HUES6 (cell line): Measurements from ENCODE around the gene COL6A3.

ENCODE experiments used
- H3K27ac ChIP-seq: 2 replicates; pipeline ENCODE4 v1.7.0; 2013; ENCODE audit warnings: low read depth, mild to moderate bottlenecking, low read length, inconsistent platforms
- H3K27me3 ChIP-seq: 2 replicates; pipeline ENCODE4 v1.6.1; 2013; ENCODE audit warnings: low read length; ENCODE audit not compliant: control insufficient read depth, insufficient read depth
- H3K36me3 ChIP-seq: 2 replicates; pipeline ENCODE4 v1.6.1; 2013; ENCODE audit warnings: low read length; ENCODE audit not compliant: control insufficient read depth, insufficient read depth
- H3K4me1 ChIP-seq: 2 replicates; pipeline ENCODE4 v1.6.1; 2013; ENCODE audit warnings: low read length; ENCODE audit not compliant: control insufficient read depth, insufficient read depth
- H3K4me3 ChIP-seq: 2 replicates; pipeline ENCODE4 v1.5.1; 2013; ENCODE audit warnings: low read depth, low read length
- H3K9ac ChIP-seq: one replicate; pipeline ENCODE4 v1.6.1; 2013; ENCODE audit warnings: mild to moderate bottlenecking, low read length
- H3K9me3 ChIP-seq: 2 replicates; pipeline ENCODE4 v1.6.1; 2013; ENCODE audit warnings: low read depth, low read length; ENCODE audit not compliant: control insufficient read depth, insufficient read depth

Gene COL6A3

DNA sequence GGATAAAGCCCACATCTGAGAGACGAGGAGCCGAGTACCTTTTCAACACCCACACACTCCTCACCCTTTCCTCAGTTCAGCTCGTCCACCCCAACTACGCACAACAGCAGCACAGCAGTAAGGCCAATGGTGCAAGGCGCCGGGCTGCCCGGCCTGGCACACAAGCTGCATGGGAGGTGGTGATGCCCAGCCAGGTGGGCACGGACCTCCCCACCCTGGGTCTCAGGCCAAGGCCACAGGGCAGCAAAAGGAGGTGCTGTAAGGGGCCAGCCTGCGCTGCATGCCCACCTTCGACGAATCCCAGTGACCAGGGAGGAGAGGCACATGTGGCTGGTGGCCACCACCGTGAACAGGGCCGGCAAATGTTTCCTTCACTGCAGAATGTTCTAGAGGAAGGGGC is 36.6 kb upstream of the COL6A3 start:
- Histone ChIP-seq H3K4me1 (peaks cover 18% of the 10 kb centered on the region), H3K27ac (no peak overlapping the region), H3K27me3 (0 out of 2 replicates have a peak, but pooled peaks cover 4% of the 10 kb centered on the region)

DNA sequence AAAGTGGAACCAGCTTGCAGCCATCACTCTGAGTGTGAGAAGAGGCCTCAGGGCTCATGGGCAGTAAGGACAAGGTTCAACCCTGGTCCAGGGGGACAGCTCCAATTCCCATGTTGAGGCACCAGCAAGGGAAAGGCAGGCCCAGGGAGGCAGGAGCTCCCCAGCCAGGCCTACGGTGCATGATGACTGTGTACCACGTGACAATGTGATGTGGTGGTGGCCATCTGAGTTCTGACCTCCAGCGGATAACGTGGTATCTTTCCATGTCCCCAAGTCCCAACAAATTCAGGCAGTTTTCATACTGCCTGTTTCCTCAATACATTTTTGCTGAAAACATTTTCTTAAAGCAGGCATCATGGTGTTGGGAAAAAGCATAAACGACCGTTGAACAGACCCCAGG is 36.1 kb upstream of the COL6A3 start:
- no peak overlapping the region for H3K9ac ChIP-seq
- H3K4me3 ChIP-seq = no peak overlapping the region
- 0 out of 2 replicates have a peak, but pooled peaks cover 4% of the 10 kb centered on the region for H3K27me3 ChIP-seq
- no peak overlapping the region for H3K27ac ChIP-seq
- H3K4me1 ChIP-seq = peaks cover 18% of the 10 kb centered on the region
- no peaks in the 10 kb centered on the region for H3K36me3 ChIP-seq
- no peaks in the 10 kb centered on the region; the same call in 1 of the 2 replicates for H3K9me3 ChIP-seq

More for the DNA sequence above, 36.6 kb upstream of the COL6A3 start:
- H3K9ac ChIP-seq = no peak overlapping the region
- no peaks in the 10 kb centered on the region; the same call in 1 of the 2 replicates for H3K9me3 ChIP-seq
- no peaks in the 10 kb centered on the region for H3K36me3 ChIP-seq
- no peak overlapping the region for H3K4me3 ChIP-seq

DNA sequence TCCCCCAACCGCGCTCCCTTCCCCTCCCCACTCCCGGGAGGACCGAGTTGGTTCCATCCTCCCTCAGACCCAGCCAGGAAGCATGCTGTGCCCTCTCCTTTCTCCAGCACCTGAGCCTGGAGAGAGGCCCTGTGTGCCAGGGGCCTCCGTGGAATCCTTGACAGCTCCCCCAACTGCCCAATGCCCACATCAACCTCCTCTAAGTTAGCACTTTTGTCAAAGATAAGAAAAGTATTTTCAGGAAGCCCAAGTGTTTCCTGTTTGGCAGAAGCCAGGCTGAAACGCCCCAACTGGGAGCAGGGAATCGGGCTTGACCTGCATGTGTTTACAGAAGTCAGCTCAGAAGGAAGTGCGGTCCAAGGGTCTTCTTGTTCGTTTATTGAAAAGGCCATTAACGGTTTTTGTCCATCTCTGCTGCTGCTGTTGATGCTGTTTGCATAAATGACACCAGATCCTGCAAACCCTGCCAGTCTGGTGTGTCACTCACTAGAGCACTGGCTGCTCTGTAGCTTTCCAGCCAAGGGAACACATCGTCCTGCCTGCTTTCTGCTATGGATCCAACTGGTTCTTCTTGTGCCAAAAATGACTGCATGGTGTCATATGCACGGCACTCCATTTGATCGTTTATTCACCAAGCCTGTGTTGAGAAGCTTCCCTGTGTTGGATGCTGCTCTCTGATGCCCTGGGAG is 35.4 kb upstream of the COL6A3 start:
- Histone ChIP-seq H3K27ac (no peak overlapping the region), H3K4me1 (peaks cover 18% of the 10 kb centered on the region), H3K9ac (no peak overlapping the region)

DNA sequence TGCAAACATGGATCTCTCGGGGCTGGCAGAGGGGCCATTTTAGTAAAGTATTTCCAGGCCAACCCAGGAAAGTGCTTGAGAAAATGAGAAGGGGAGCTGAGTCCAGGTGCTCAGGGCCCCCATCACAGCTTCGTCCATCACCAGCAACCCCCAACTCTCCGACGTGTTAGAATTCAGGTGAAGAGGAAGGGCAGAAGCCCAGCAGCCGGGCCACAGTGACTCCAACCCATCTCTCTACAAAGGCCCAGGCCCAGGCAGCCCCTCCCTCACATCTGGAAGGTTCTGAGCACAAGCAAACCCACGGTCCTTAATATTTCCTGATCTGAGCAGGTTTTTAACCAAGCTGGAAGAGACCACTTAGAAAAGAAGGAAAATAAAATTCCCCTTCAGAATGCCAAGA is 34.7 kb upstream of the COL6A3 start:
- no peak overlapping the region for H3K9ac ChIP-seq
- 0 out of 2 replicates have a peak, but pooled peaks cover 4% of the 10 kb centered on the region for H3K27me3 ChIP-seq
- H3K9me3 ChIP-seq = no peaks in the 10 kb centered on the region
- no peaks in the 10 kb centered on the region for H3K36me3 ChIP-seq
- H3K4me1 ChIP-seq = peaks cover 18% of the 10 kb centered on the region
- no peak overlapping the region for H3K4me3 ChIP-seq
- no peak overlapping the region for H3K27ac ChIP-seq

More for the DNA sequence above, 35.4 kb upstream of the COL6A3 start:
- Histone ChIP-seq H3K36me3 (no peaks in the 10 kb centered on the region), H3K9me3 (no peaks in the 10 kb centered on the region), H3K27me3 (0 out of 2 replicates have a peak, but pooled peaks cover 4% of the 10 kb centered on the region), H3K4me3 (no peak overlapping the region)

DNA sequence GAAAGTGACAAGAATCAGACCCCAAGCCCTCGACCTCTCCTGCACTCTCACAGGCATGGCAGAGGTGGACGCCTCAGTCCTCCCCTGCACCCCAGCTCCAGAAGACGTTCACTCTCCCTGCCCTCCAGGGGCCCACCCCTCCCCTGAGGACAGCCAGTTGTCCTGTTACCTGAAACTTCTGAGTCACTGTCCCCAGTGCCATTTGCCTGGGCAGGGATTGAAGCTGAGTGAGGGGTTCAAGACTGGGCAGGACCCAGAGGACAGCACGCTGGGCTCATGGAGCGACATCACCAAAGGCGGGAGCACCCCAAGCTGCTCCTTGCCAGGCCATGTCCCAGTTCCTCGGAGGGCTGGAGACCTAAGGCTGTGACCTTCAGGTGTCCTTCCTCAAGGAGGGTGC is 34.2 kb upstream of the COL6A3 start:
- no peak overlapping the region for H3K4me3 ChIP-seq
- no peaks in the 10 kb centered on the region for H3K36me3 ChIP-seq
- H3K27me3 ChIP-seq = 0 out of 2 replicates have a peak, but pooled peaks cover 4% of the 10 kb centered on the region
- H3K9ac ChIP-seq = no peak overlapping the region
- no peaks in the 10 kb centered on the region for H3K9me3 ChIP-seq
- H3K27ac ChIP-seq = no peak overlapping the region
- peaks cover 18% of the 10 kb centered on the region for H3K4me1 ChIP-seq

DNA sequence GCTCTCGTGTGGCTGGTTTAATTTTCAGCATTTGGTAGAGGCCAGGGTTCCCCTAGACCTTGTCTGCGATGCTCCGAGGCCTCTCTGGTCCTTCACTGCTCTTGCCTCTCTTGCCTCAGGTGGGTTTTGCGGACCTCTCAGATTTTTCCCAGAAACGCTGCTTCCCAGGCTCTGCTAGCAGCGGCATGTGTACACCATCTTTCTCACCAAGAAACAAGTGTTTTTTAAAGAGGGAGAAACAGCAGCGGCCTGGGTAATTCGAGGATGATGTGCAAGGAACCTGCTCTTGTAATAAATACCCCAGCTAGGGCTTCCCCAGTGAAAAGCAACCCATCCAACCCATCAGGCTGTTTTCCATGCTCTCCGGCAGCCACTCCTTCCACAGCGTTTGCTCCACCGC is 33.5 kb upstream of the COL6A3 start:
- no peak overlapping the region for H3K9ac ChIP-seq
- 0 out of 2 replicates have a peak, but pooled peaks cover 4% of the 10 kb centered on the region for H3K27me3 ChIP-seq
- H3K4me1 ChIP-seq = peaks cover 18% of the 10 kb centered on the region

DNA sequence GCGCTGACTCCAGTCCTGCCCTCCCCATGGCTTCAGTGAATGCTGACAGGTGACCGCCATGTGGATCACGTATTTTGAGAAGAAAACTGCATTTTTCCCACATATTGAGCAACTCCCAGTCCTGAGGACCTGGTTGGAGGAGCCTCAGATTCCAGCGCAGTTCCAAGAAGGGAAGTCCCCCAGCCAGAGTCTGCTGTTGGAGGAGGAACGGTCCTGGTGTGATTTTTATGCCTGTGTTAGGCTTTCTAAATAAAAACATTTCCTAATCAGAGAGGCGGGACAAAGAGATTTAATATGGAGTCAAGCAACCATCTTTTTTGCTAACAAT is 32.3 kb upstream of the COL6A3 start:
- Histone ChIP-seq H3K4me1 (peaks cover 8% of the 10 kb centered on the region; the same call in 1 of the 2 replicates), H3K9me3 (no peaks in the 10 kb centered on the region), H3K27me3 (0 out of 2 replicates have a peak, but pooled peaks cover 4% of the 10 kb centered on the region), H3K9ac (no peak overlapping the region), H3K4me3 (no peak overlapping the region), H3K36me3 (no peaks in the 10 kb centered on the region), H3K27ac (no peak overlapping the region)

More for the DNA sequence above, 33.5 kb upstream of the COL6A3 start:
- H3K36me3 ChIP-seq = no peaks in the 10 kb centered on the region
- no peaks in the 10 kb centered on the region for H3K9me3 ChIP-seq
- no peak overlapping the region for H3K27ac ChIP-seq
- no peak overlapping the region for H3K4me3 ChIP-seq

DNA sequence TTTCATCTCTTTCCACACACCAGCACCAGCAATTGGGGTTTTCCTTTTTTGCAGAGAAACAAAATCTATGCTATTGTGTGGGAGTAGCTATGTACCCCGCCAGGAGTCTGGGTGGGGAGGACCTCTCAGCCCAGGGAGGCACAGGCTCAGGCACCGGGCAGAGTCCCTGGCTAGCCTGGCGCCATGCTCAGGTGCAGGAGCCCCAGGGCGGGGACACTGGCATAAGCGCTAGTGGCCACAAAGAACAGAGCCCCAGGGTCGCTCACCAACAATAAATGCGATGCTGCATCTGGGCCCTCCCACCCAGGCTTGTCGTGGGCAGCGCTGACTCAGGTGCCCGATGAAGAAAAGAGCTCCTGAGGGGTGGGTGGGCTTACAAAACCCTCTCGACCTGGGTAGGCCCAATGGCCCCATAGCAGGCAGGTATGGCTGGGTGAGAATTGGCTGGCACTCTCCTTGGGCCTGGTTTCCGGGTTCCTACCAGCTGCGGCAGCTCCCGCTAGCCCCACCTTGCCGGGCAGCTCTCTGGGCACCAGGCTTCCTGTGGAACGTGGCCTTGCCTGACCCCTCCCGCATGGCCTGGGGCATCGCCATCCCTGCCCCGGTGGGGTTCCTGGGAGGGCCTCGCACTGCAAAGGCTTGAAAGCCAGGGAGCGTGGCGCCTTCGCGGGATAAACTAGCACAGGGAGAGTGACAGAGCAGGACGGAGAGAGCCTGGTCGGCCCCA is 31.8 kb upstream of the COL6A3 start:
- H3K9me3 ChIP-seq = no peaks in the 10 kb centered on the region
- 0 out of 2 replicates have a peak, but pooled peaks cover 3% of the 10 kb centered on the region for H3K27me3 ChIP-seq
- H3K4me1 ChIP-seq = peaks cover 5% of the 10 kb centered on the region; the same call in 1 of the 2 replicates

DNA sequence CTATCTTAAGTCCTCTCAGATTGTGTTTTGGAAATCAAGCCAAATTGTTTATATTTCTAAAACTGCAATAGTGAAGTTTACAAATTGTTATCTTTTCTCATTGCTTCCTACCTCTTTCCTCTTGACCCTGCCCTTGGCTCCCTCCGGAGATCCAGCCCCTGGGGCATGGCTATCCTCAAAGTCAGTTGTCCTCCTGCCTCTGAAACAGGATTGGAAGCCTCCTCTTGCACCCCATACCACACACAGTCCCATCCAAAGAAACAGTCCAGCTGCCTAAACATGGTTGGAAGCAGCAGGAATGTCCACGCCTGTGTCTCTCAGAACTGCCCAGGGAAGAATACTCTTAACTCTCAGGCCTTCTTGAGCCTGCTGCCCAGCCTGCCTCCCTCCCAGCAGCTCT is 30.1 kb upstream of the COL6A3 start:
- H3K27me3 ChIP-seq = no peaks in the 10 kb centered on the region

More for the DNA sequence above, 31.8 kb upstream of the COL6A3 start:
- Histone ChIP-seq H3K9ac (no peak overlapping the region), H3K36me3 (no peaks in the 10 kb centered on the region), H3K4me3 (no peak overlapping the region), H3K27ac (no peak overlapping the region)

DNA sequence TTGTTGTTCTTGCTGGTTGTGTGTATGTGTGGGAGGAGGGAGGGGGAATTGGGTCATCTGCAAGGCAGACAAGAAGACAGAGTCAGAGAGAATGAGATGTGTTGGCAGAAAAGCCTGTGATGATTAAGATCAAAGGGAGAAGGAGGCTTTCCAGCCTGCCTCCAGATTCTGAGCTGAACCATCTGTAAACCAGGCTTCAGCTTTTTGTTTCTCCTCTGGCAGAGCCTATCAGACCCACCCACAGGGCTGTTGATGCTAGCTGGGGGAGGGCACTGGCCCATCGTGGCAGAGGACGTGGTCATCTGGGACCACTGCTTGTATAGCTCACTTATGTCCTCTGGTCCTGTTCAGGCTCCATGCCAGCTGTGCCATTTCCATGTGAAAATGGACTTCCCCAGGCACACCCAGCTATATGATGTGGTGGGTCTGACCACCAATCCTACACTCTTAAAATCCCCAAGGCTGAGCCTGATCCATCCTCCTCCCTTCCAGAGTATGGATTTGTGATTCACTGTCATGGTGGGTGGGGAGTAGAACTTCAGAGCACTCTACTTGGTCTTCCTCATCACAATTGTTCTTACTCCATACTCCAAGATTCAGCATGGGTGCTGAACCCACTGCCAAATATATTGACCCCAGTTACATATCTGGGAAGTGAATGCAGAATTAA is 27.8 kb upstream of the COL6A3 start:
- H3K36me3 ChIP-seq = no peaks in the 10 kb centered on the region
- peaks cover 13% of the 10 kb centered on the region for H3K4me1 ChIP-seq
- no peaks in the 10 kb centered on the region for H3K27me3 ChIP-seq
- H3K9me3 ChIP-seq = no peaks in the 10 kb centered on the region; the same call in 1 of the 2 replicates
- H3K27ac ChIP-seq = no peak overlapping the region
- no peak overlapping the region for H3K4me3 ChIP-seq
- no peak overlapping the region for H3K9ac ChIP-seq

More for the DNA sequence above, 30.1 kb upstream of the COL6A3 start:
- no peaks in the 10 kb centered on the region for H3K36me3 ChIP-seq
- no peak overlapping the region for H3K9ac ChIP-seq
- H3K4me3 ChIP-seq = no peak overlapping the region
- peaks cover 5% of the 10 kb centered on the region; the same call in 1 of the 2 replicates for H3K4me1 ChIP-seq
- no peaks in the 10 kb centered on the region; the same call in 1 of the 2 replicates for H3K9me3 ChIP-seq
- H3K27ac ChIP-seq = no peak overlapping the region
